GM21423 (cell line): ENCODE measurements around the gene CTXN1.
"Not testable (repeated sequence)": the region's sequence is repeated elsewhere in the genome, so short reads cannot be mapped to it uniquely, and the experiment has no call there.

Experiments
- ATAC-seq: cut with Tn5 transposase; IDR thresholded peaks from one replicate; pipeline ENCODE4 v1.9.1; 2021; ENCODE audit warnings: mild to moderate bottlenecking, moderate library complexity; ENCODE audit not compliant: unreplicated experiment

Gene CTXN1

DNA sequence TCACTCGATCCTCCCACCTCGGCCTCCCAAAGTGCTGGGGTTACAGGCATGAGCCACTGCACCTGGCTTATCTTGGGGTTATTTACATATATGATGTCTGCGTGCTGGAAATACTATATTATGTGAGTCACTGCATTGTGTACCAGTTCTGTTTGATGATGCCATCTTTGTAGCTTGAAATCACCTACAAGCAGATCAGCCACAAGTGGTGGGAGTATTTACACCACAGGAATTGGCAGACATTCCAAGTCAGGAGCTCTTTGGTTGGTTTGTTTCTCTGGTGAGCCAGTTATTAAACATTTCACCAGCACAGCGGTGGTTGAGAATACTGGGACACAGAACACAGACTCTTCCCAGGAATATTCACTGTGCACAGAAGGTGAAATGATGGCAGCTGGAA lies 22.0 kb upstream of the CTXN1 start:
- no peak for ATAC-seq

DNA sequence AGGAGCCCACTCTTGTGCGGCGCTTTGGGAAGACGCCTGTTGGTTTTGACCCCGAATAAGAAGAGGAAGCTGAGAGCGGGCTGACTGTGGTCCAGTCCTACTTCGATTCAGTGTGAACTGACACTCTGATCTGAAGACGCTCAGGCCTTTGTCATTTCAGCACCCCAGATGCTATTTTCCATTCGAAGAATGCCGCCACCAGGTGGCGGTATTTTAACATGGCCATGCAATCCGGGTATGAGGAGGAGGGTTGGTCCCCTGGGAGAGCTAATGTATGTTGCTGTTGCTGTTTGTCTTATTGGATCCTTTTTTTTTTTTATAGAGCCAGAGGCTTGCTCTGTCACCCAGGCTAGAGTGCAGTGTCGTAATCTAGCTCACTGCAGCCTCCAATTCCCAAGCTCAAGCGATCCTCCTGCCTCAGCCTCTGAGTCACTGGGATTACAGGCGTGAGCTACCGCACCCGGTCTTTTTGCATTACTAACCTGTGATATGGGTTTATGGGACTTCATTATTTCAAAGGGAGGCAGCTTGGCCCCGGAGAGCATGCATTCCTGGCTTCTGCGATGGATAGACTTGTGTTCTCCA lies 18.3 kb upstream of the CTXN1 start:
- peak; percentile 20 for ATAC-seq

DNA sequence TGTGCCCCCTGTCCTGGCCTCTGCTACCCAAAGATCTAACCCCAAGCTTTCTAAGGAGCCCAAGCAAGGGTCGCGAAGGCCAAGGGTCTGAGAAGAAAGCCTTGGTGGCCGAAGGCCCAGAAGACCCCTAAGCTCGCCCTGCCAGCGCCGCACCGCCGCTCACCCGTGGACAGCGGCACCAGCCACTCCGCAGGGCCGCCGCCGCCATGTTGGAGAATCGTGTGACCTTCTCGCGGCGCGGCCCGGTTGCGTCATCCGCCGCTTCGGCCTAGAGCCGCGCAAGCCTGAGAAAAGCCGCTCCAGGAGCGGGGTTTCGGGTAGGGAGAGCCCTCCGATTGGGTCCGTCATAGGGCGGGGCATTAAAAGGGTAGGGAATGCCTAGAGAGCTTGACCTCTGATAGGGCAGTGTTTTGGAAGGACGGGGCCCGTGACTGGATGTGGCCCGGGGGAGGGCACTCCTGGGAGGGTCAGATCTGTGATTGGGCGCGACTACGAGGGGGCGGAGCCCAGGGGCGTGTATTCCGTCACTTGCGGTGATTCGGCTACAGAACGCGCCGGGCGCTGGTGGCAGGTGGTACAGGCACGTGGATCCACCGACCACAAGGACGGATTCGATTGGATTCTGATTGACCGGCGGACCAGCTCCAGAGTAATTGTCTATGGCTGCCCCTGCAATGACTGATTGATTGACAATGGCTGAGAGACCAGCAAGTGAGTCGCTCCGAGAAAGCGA lies 17.7 kb upstream of the CTXN1 start, which contains the start of gene TIMM44:
Gene TIMM44, minus strand, starts transcription at position 223 of the 733 bp plus-strand sequence. Its CDS starts 15 bp downstream, at position 208.
- ATAC-seq, result peak; percentile 94

DNA sequence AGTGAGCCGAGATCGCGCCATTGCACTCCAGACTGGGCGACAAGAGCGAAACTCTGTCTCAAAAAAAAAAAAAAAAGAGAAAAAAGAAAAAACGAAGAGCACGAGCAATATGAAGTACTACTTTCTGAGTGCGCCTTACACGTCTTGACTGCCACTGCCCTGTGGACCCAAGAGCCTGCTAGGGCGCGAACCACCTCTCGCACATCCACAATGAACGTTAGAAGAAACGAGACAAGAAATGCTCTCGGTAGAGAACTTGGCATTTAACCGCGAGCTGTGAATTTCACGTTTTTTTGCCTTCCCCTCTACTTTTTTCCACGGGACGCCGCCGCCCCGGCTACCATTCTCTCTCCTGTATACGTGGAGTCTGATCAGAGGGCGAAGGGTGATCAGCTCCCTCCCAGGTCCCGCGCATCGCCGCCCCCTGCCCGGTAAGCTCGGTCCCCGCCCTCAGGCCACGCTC lies 17.1 kb upstream of the CTXN1 start:
- no peak for ATAC-seq

DNA sequence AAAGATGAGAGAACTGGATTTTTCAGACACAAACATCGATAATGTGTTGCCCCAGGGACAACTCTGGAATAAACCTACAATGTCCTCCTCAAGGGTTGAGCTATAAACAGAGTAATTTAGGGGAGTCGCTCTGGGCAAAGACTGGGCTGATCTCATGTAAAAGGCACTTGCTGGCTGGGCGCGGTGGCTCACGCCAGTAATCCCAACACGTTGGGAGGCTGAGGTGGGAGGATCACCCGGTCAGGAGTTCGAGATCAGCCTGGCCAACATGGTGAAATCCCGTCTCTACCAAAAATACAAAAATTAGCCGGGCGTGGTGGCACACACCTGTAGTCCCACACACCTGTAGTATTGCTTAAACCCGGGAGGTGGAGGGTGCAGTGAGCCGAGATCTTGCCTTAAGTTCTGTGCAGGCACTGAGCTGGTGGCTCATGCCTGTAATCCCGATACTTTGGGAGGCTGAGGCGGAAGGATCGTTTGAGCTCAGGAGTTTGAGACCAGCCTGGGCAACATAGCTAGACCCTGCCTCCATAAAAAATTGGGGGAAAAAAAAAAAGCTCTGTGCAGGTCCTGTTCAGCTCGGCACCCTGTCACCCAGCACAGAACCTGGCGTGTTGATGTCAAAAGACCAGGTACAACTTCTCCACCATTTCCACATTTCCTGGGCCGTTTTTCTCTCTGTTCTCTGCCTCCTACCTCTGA lies 16.1 kb upstream of the CTXN1 start:
- ATAC-seq, result no peak

DNA sequence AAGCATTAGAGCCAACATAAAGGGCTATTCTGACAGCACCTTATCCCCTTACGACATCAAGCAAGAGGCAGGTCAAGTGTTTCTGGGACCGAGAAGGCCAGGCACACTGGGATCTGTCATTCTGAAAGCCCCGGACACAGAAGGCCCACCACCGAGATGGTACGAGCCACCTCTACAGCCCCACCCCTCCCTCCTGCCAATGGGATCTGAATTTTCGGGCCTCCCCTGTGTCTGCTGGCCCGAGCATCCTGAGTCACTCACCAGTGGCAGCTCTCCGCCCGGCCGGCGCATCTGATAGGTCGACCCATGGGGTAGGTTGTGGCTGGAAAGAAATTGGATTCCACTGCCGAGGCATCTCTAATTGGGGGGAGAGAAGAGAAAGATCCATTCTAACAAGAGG lies 14.9 kb upstream of the CTXN1 start:
- no peak for ATAC-seq

DNA sequence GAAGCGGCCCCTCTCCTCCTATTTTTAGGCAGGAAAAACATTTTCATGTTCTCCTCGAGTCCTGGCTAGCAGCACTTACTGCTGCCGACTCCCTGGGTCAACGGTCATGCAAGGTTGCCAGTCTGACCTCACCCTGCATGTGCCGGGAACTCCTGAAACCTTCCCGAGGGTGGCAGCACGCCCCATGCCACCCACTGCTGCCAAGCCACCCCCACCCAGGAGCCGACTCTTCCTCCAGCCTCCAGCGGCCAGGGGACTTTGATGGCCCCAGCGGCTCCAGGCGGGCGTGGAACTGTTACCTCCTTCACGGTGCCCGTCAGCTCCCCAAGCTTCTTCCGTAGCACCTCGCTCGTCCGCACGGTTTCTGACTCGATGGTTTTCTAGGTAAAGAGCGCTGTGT lies 8.8 kb upstream of the CTXN1 start:
- ATAC-seq, result no peak

DNA sequence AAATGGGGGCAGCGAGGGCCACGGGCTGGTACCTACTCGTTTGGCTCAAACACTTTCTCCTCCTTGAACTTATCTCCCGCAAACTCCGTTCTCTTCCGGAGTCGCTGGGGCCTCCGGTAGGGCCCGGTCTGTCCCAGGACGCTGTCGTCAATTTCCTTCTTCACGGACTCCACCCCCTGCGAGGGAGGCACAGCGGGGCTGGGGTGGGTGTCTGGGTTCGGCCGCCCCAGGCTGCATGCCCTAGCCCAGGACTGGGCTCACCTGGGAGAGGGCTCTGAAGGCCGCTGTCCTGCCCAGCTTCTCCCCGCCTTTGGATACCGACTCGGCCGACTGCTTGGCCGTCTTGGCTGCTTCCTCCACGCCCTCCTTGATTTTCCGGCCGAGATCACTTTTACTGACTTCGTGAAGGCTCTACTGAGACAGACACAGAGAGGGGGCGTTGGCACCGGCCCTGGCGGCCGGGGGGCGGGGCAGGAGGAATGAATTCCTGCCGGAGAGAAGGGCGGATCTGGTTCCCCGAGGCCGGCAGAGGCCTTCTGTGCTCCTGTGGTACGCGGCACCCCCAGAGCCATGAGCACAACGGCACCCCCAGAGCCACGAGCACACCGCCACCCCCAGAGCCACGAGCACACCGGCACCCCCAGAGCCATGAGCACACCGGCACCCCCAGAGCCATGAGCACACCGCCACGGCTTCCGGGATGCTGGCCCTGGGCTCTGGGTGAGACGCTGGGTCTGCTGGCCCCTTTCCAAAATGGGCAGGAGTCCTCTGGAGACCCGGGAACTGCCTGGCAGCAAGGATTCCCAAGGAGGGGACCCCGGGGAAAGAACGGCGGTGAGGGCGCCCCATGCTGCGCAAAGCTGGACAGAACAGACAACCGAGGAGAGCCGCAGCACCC lies 8.1 kb upstream of the CTXN1 start:
- no peak for ATAC-seq

DNA sequence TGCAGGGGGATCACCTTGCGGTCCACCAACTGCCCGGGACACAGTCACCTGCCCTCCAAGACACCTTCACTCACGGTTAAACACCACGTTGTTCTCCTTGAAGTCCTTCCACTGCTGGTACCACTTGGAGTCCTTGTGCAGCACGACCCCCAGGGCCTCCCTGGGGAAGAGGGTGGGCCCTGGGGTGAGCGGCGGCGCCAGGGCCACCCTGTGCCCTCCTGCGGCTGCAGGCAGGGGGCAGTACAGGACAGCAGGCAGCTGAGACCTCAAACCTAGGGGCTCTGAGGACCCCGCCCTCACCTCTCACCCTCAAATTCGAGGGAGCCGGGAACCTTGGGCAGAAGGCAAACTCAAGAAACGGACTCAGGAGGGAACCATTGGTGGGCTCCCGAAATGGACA lies 7.5 kb upstream of the CTXN1 start:
- no peak for ATAC-seq

DNA sequence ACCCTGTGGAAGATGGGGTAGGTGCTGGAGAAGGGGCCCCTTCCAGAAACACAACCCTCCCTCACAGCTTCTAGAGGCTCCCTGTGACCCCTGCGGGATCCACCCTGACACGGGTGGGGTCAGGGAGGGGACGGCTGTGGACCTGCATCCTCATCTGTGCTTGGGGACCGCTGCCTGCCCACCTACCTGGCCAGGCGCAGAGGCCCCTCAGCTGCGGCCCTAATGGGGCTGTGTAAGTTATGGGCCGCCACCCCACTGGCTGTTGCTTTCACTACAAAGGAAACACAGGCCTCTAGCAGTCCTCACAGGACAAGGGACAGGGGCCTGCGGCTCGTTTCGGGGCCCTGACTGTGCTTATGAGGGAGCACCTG lies 7.0 kb upstream of the CTXN1 start:
- no peak for ATAC-seq

DNA sequence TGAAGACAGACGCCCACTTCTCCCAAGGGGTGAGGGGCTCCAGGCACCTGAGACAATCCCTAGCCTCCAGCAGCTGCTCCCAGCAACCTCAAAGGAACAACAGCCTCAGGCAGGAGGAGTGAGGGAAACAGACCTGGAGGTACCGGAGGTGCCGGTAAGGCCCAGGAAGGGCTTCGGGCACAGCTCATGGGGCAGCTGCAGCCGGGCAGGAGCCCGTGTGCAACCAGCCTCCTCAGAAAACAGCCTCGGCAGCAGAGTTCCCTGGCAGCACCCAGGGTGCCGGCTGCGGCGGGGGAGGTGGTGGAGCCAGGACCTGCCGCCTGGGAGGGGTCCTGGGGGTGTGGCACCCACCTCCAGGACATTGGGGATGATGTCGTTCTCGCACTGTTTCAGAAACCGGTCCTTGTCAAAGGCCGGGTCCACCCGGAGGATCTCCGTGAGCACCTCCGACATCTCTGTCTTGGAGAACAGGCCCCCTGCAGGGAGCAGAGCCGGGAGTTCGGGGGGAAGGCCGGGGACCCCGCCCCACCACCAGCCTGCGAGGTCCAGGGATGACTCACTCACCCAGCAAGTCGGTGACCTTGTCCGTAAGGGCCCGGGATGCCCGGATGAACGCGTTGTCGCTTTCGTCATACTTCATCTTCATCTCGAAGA lies 6.5 kb upstream of the CTXN1 start:
- no peak for ATAC-seq

DNA sequence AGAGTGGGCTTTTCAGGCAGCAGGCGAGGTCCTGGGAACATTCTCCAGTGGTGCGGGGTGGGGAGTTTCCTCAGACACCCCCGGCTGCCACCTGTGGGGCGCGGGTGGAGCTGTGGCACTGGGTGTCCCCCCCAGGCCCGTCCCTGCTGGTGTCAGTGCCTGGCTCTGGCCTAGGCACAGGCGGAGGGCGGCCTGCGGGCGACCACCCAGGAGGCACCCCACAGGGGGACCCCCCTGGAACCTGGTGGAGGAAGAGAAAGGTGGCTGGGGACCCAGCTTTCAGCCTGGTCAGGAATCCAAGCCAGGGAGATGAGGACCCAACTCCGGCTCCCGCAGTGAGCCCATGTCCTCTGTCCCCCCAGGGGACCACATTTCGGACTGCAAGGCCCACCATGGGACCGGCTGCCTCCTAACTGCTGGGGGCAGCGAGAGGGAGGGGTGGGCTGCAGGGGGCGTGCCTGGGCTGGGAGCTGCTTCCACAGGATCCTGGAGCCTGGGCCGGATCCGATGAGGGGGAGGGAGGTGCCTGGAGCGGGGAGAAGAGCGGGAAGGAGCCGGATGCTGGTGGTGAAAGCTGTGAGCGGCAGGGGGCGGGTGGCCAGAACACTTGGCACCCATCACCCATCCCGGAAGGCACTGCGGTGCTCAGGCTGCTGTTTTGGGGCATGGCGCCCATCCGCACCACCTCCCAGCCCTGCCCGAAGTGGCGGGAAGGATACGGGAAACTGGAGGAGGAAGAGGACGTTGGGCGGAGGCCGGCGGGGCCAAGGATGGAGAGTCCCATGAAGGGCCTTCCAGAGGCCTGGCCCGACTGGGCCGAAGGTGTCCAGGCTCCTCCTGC lies 5.5 kb upstream of the CTXN1 start:
- no peak for ATAC-seq

DNA sequence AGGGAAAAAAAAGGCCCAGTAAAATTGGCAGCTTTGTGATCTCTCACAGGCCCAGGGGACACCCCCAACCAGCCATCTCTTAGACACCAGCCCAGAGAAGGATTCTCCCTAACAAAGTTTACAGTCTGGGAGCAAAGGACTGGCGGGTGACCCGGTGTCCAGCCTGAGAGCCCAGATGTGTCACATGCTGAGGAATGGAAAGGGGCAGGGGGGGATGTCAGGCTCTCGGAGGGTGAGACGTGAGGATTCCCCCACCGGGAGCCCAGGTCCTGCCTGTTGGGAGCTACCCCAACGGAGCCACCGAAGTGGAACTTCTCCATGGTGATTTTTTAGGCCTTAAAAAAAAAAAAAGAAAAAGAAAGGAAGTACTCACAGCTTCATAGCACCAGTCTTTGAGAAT lies 4.8 kb upstream of the CTXN1 start:
- no peak for ATAC-seq

DNA sequence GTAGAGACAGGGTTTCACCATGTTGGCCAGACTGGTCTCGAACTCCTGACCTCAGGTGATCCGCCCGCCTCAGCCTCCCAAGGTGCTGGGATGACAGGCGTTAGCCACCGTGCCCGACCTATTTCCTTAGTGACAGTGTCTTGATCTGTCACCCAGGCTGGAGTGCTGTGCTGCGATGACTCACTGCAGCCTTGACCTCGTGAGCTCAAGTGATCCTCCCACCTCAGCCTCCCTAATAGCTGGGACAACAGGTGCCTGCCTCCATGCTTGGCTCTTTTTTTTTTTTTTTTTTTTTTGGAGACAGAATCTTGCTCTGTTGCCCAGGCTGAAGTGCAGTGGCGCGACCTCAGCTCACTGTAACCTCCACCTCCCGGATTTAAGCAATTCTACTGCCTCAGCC lies 4.1 kb upstream of the CTXN1 start:
- ATAC-seq, result not testable (repeated sequence)

DNA sequence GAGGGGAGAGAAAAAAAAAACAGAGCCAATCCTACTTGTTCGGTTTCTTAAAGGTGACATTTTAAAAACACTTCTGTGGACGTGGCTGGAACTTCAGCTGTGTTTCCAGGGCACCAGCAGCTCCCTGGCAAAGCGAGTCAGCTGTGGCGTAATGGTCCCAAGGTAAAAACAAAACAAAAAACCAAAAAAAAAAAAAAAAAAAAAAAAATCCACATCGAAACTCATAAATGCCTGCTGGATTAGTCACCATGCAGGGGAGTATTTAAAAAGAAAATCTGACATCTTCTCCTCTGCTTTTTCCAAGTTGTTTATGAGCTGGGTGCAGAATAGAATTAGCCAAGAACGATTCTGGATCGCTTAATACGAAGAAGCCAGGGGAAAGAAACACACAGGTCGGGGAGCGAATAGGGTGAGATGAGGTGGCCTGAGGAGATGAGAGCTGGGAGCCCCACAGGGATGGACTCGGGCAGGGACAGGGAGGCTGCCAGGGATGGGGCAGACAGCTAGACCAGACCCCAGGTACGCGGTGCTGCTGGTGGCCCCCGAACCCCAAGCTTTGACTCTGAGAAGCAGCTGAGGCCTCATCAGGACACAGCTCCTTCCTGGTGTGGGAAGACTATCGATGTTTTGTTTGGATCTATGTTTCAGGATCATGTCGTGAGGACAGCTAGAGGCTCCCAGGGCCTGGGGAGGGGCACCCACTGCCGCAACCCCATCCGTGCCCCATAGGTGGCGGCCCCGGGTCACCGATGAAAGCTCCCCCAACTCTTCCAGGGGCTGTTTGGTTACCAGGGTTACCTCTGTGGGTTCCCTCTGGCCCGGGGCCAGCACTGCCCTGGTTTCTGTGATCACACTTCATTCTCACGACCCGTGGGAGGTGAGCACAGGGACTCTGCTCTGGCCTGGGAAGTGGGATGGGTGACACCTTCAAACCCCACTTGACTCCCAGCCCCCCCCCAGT lies 3.1 kb upstream of the CTXN1 start:
- ATAC-seq, result no peak

DNA sequence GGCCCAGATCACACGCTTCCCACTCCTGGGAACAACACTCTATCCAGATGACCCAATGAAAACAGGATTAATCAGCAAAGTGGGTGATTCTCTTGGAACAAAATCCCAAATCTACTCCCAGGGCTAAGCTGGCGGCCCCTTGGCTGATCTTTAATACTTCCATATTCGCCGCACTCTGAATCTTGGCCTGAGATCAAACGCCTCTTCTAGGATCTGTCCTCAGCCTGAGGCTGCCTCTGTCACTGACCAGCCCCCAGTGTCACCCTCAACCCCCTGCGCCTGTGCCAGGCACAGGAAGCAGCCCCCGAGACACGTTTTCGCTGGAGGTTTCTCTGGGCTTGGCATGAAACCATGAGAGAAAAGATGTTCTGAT lies 2.4 kb upstream of the CTXN1 start:
- no peak for ATAC-seq

DNA sequence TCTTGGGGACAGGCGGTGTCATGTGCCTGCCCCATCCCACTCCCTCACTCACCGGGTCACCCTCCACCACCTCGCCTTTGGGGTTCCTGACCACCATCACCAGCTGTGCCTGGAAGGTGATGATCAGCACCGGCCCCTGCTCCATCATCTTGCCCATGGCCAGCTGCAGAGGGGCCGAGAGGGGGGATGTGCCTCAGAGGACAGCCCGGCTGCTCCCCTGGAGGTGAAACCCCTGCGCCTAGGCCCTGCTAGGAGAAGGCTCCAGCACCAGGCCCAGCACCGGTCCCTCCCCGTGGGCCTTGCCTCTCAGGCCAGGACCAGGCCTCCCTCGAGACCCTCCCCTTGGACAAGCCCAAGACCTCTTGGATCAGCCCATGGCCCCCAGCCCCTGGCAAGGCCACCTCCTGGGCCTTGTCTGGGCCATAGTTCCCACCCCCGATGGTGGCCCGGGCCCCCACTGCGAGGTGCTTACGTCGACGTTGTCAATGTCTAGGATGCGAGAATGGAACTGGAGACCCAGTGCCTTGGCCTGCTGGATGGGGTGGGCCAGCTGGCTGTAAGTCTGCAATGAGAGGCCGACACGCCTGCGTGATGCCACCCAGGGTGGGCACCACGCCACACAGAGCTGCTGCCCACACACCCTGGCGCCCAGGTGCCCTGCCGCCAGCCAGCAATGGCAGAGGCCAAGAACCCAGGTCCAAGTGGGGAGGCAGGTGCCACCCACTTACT lies 1.8 kb upstream of the CTXN1 start:
- ATAC-seq, result no peak
